ENCODE data around the gene MED16.
"Not testable (repeated sequence)": the region's sequence is repeated elsewhere in the genome, so short reads cannot be mapped to it uniquely, and the experiment has no call there.

Gene MED16

GRCh38 chr19:825897-826644, 66.9 kb downstream of the MED16 start:
- no peak for DNase-seq

- no peak for DNase-seq
Observed at GRCh38 chr19:824885-825284, 68.1 kb downstream of the MED16 start.

GRCh38 chr19:823565-824121, 69.3 kb downstream of the MED16 start:
- DNase-seq: peak; percentile 65

GRCh38 chr19:821825-822503, 71.0 kb downstream of the MED16 start, which contains the start of gene PLPPR3:
PLPPR3 (minus strand) TSS chr19:821955; CDS start chr19:821559, 396 bp downstream.
- DNase-seq: peak; percentile 65

GRCh38 chr19:821231-821824, 71.7 kb downstream of the MED16 start:
- DNase-seq: no peak

- DNase-seq: not testable (repeated sequence)
Observed at GRCh38 chr19:820212-820611, 72.8 kb downstream of the MED16 start.

All from retina (tissue), 1 donor.